IMR-90 (cell line): ENCODE data around the gene DMXL1. TPM values are rescaled to one million over a fixed set of nuclear protein-coding genes. Genes with fewer than 3 reads are reported as not detected.

Experiments used
- ATAC-seq: fragments of 200-7000 bp; cut with Tn5 transposase; 2 replicates; pipeline ENCODE4 v1.9.1; 2020; ENCODE audit warnings: low read depth, mild to moderate bottlenecking, moderate library complexity
- BruUV-seq: library from RNA; stranded (reverse); fragments of 400-500 nt; replicated peaks from 2 replicates; lab custom pipeline; 2021; lab: Mats Ljungman, UMichigan
- CTCF ChIA-PET: fragments of 300-600 bp; formaldehyde crosslinking; extraction: SDS; loops from one replicate; lab custom pipeline; 2021; ENCODE audit warnings: antibody characterized with exemption; lab: Yijun Ruan, JAX
- POLR2A ChIA-PET: fragments of 300-600 bp; sonication (Branson Sonifier 250); formaldehyde crosslinking; loops from one replicate; lab custom pipeline; 2022; ENCODE audit warnings: antibody characterized with exemption; ENCODE audit not compliant: unreplicated experiment; lab: Charles Lee
- DNase-seq: peaks from one replicate; pipeline ENCODE4 v3.0.0; 2013
- H2AFZ ChIP-seq: replicated peaks from 2 replicates; pipeline ENCODE3; 2013; ENCODE audit warnings: low read length, mild to moderate bottlenecking; ENCODE audit not compliant: poor library complexity
- H2AK5ac ChIP-seq: 2 replicates; pipeline ENCODE4 v1.6.1; 2013; ENCODE audit warnings: low read depth, low read length, inconsistent platforms
- H2AK9ac ChIP-seq: replicated peaks from 2 replicates; pipeline ENCODE3; 2013; ENCODE audit warnings: mild to moderate bottlenecking, low read depth, low read length, moderate library complexity; ENCODE audit not compliant: poor library complexity
- H2BK120ac ChIP-seq: 2 replicates; pipeline ENCODE4 v1.6.1; 2013; ENCODE audit warnings: low read depth, low read length, inconsistent platforms
- H2BK15ac ChIP-seq: 3 replicates; pipeline ENCODE4 v1.6.1; 2013; ENCODE audit warnings: low read depth, low read length, inconsistent platforms
- H2BK20ac ChIP-seq: 2 replicates; pipeline ENCODE4 v1.6.1; 2013; ENCODE audit warnings: low read depth, mild to moderate bottlenecking, inconsistent platforms, low read length, moderate library complexity
- H2BK5ac ChIP-seq: 2 replicates; pipeline ENCODE4 v1.6.1; 2013; ENCODE audit warnings: mild to moderate bottlenecking, low read depth, low read length, inconsistent platforms; ENCODE audit not compliant: poor library complexity, severe bottlenecking
- H3K14ac ChIP-seq: replicated peaks from 2 replicates; pipeline ENCODE4 v1.6.1; 2013; ENCODE audit warnings: low read depth, low read length, inconsistent platforms
- H3K18ac ChIP-seq: 2 replicates; pipeline ENCODE4 v1.6.1; 2013; ENCODE audit warnings: low read depth, low read length, control low read depth
- H3K23ac ChIP-seq: 2 replicates; pipeline ENCODE4 v1.6.1; 2013; ENCODE audit warnings: low read depth, low read length, inconsistent platforms
- H3K27ac ChIP-seq: 2 replicates; pipeline ENCODE4 v1.5.1; 2013; ENCODE audit warnings: mild to moderate bottlenecking, control low read depth, low read length; ENCODE audit not compliant: insufficient read depth
- H3K27me3 ChIP-seq: 2 replicates; pipeline ENCODE4 v1.6.1; 2013; ENCODE audit warnings: low read length; ENCODE audit not compliant: control insufficient read depth, insufficient read depth
- H3K36me3 ChIP-seq: 2 replicates; pipeline ENCODE4 v1.6.1; 2013; ENCODE audit warnings: low read length, mixed read lengths; ENCODE audit not compliant: control insufficient read depth, insufficient read depth
- H3K4ac ChIP-seq: 2 replicates; pipeline ENCODE4 v1.6.1; 2013; ENCODE audit warnings: low read depth, low read length, inconsistent platforms
- H3K4me1 ChIP-seq: 2 replicates; pipeline ENCODE4 v1.6.1; 2013; ENCODE audit warnings: low read length, mixed read lengths; ENCODE audit not compliant: control insufficient read depth, insufficient read depth
- H3K4me2 ChIP-seq: 2 replicates; pipeline ENCODE4 v1.6.1; 2013; ENCODE audit warnings: low read depth, mild to moderate bottlenecking, control low read depth, low read length, moderate library complexity
- H3K4me3 ChIP-seq: 2 replicates; pipeline ENCODE4 v1.5.1; 2013; ENCODE audit warnings: low read depth, mild to moderate bottlenecking, control low read depth, low read length, moderate library complexity; ENCODE audit not compliant: insufficient read depth
- H3K56ac ChIP-seq: 2 replicates; pipeline ENCODE4 v1.6.1; 2013; ENCODE audit warnings: low read length, inconsistent platforms; ENCODE audit not compliant: insufficient read depth; ENCODE audit errors: extremely low read depth
- H3K79me1 ChIP-seq, 2 experiments: 2 replicates each; pipeline ENCODE4 v1.6.1; 2013; ENCODE audit warnings: low read length in 2 of 2, inconsistent platforms in 1 of 2, low read depth in 1 of 2
- H3K9ac ChIP-seq: 2 replicates; pipeline ENCODE4 v1.6.1; 2013; ENCODE audit warnings: low read depth, low read length, control low read depth
- H3K9me1 ChIP-seq: 2 replicates; pipeline ENCODE4 v1.6.1; 2013; ENCODE audit warnings: low read length, inconsistent platforms; ENCODE audit not compliant: insufficient read depth
- H3K9me3 ChIP-seq: 2 replicates; pipeline ENCODE4 v1.6.1; 2013; ENCODE audit warnings: low read length; ENCODE audit not compliant: control insufficient read depth, insufficient read depth
- H4K20me1 ChIP-seq: 2 replicates; pipeline ENCODE4 v1.6.1; 2013; ENCODE audit warnings: low read length, inconsistent platforms; ENCODE audit not compliant: insufficient read depth
- H4K5ac ChIP-seq: 2 replicates; pipeline ENCODE4 v1.6.1; 2013; ENCODE audit warnings: mild to moderate bottlenecking, low read depth, low read length, control low read depth
- H4K8ac ChIP-seq, 2 experiments: 2 replicates each; pipeline ENCODE4 v1.6.1; 2013; ENCODE audit warnings: low read depth in 2 of 2, low read length in 2 of 2, control low read depth in 1 of 2, inconsistent platforms in 1 of 2
- H4K91ac ChIP-seq: 2 replicates; pipeline ENCODE4 v1.6.1; 2013; ENCODE audit warnings: low read depth, low read length, inconsistent platforms; ENCODE audit not compliant: insufficient read depth
- BHLHE40 ChIP-seq: fragments of 150-350 bp; IDR thresholded peaks from 2 replicates; pipeline ENCODE4 v1.6.1; 2016; ENCODE audit warnings: mild to moderate bottlenecking, low read depth, low read length
- CEBPB ChIP-seq: IDR thresholded peaks from 2 replicates; pipeline ENCODE4 v1.6.1; 2012; ENCODE audit warnings: low read depth, low read length, improper control_type of control experiment
- CHD1 ChIP-seq: IDR thresholded peaks from 2 replicates; pipeline ENCODE4 v1.6.1; 2012; ENCODE audit warnings: low read depth, low read length, improper control_type of control experiment
- CTCF ChIP-seq: conservative IDR thresholded peaks from 2 replicates; pipeline ENCODE4 v1.5.1; 2012; ENCODE audit warnings: mild to moderate bottlenecking, low read depth, low read length, improper control_type of control experiment
- ELK1 ChIP-seq: fragments of 150-350 bp; IDR thresholded peaks from 2 replicates; pipeline ENCODE4 v1.6.1; 2016; ENCODE audit warnings: low read depth, mild to moderate bottlenecking, low read length, moderate library complexity, borderline replicate concordance
- FOS ChIP-seq: fragments of 150-350 bp; IDR thresholded peaks from 2 replicates; pipeline ENCODE4 v1.6.1; 2016; ENCODE audit warnings: low read depth, low read length
- MAFK ChIP-seq: IDR thresholded peaks from 2 replicates; pipeline ENCODE4 v1.6.1; 2012; ENCODE audit warnings: low read depth, low read length, improper control_type of control experiment
- MAZ ChIP-seq: IDR thresholded peaks from 2 replicates; pipeline ENCODE4 v1.6.1; 2012; ENCODE audit warnings: low read depth, mild to moderate bottlenecking, low read length, improper control_type of control experiment, moderate library complexity, borderline replicate concordance
- MXI1 ChIP-seq: IDR thresholded peaks from 2 replicates; pipeline ENCODE4 v1.6.1; 2012; ENCODE audit warnings: low read depth, mild to moderate bottlenecking, low read length, moderate library complexity, borderline replicate concordance
- NFE2L2 ChIP-seq: fragments of 150-350 bp; IDR thresholded peaks from 2 replicates; pipeline ENCODE4 v1.6.1; 2016; ENCODE audit warnings: low read depth, mild to moderate bottlenecking, low read length
- POLR2A ChIP-seq: IDR thresholded peaks from 2 replicates; pipeline ENCODE4 v1.6.1; 2012; ENCODE audit warnings: mild to moderate bottlenecking, low read depth, low read length
- RAD21 ChIP-seq: IDR thresholded peaks from 2 replicates; pipeline ENCODE4 v1.6.1; 2012; ENCODE audit warnings: low read length, improper control_type of control experiment
- RCOR1 ChIP-seq: IDR thresholded peaks from 2 replicates; pipeline ENCODE4 v1.6.1; 2012; ENCODE audit warnings: mild to moderate bottlenecking, low read length, improper control_type of control experiment; ENCODE audit not compliant: insufficient replicate concordance
- RFX5 ChIP-seq: IDR thresholded peaks from 2 replicates; pipeline ENCODE4 v1.8.0; 2012; ENCODE audit warnings: low read depth, mild to moderate bottlenecking, low read length, moderate library complexity
- SMC3 ChIP-seq: fragments of 150-350 bp; IDR thresholded peaks from 2 replicates; pipeline ENCODE4 v1.6.1; 2016; ENCODE audit warnings: low read depth, mild to moderate bottlenecking, antibody characterized with exemption, low read length, moderate library complexity
- USF2 ChIP-seq: fragments of 150-350 bp; IDR thresholded peaks from 2 replicates; pipeline ENCODE4 v1.6.1; 2017; ENCODE audit warnings: mild to moderate bottlenecking, antibody characterized with exemption, low read length, low read depth
- dilution Hi-C: fragments of 300-500 bp; cut with HindIII; formaldehyde crosslinking; loops from one replicate; pipeline ENCODE4 v1.14.3; 2018; ENCODE audit warnings: low sequenced_read_pairs; ENCODE audit not compliant: unreplicated experiment
- in situ Hi-C: fragments of 300-500 bp; cut with MboI; formaldehyde crosslinking; loops from 3 replicates; pipeline ENCODE4 v1.14.3; 2019; ENCODE audit warnings: low sequenced_read_pairs, inconsistent platforms, mixed read lengths
- intact Hi-C: fragments of 100-400 bp; cut with micrococcal nuclease; formaldehyde crosslinking; loops from 2 replicates; pipeline ENCODE4 v1.10.0; 2022
- polyA plus RNA-seq, 3 experiments: library from polyadenylated mRNA; depleted of rRNA; stranded (reverse); fragments of >200 nt; gene quantifications; 2 replicates each; pipeline ENCODE4 v1.2.3, GENCODE V29; 2012; ENCODE audit warnings: low replicate concordance in 1 of 3
- total RNA-seq: library from RNA; depleted of rRNA; stranded (reverse); fragments of >200 nt; gene quantifications from 2 replicates; pipeline ENCODE4 v1.2.3, GENCODE V29; 2012

The DMXL1 gene
- total and polyA plus RNA-seq, 2 of the 4 experiments (the other 2 are of a cell fraction): 8.1 to 21.5 TPM

GRCh38 chr5:119200795-119201194 is 129.9 kb downstream of the DMXL1 start:
- no peak overlapping the region for H4K5ac ChIP-seq
- BruUV-seq: no TSS peak
- H3K36me3 ChIP-seq: peaks cover 11% of the 10 kb centered on the region
- H3K14ac ChIP-seq: no peak overlapping the region
- H3K4me2 ChIP-seq: no peak overlapping the region
- H3K4ac ChIP-seq: no peak overlapping the region
- dilution Hi-C loops (no loop called here), in situ Hi-C loops (no loop called here), intact Hi-C loops (no loop called here)
- H2AK9ac ChIP-seq: no peak overlapping the region
- H4K91ac ChIP-seq: no peak overlapping the region
- H3K56ac ChIP-seq: no peak overlapping the region
- H3K27me3 ChIP-seq: no peaks in the 10 kb centered on the region
- H3K9ac ChIP-seq: no peak overlapping the region
- no peak for TF ChIP-seq USF2
- TF ChIP-seq CTCF: no peak
- TF ChIP-seq CEBPB: no peak
- no peak for TF ChIP-seq POLR2A
- TF ChIP-seq ELK1: no peak
- TF ChIP-seq MAFK: no peak
- TF ChIP-seq NFE2L2: no peak
- TF ChIP-seq MAZ: no peak
- TF ChIP-seq CHD1: no peak
- TF ChIP-seq FOS: no peak
- no peak for TF ChIP-seq RCOR1
- TF ChIP-seq SMC3: no peak
- no peak for TF ChIP-seq RFX5
- TF ChIP-seq RAD21: no peak
- no peak for TF ChIP-seq BHLHE40
- TF ChIP-seq MXI1: no peak
- ATAC-seq: no peak; the same call in 1 of the 2 replicates
- no peak overlapping the region for H2BK5ac ChIP-seq
- no peak overlapping the region for H2AK5ac ChIP-seq
- H2BK15ac ChIP-seq: no peak overlapping the region
- no peak overlapping the region for H2AFZ ChIP-seq
- H3K4me1 ChIP-seq: no peaks in the 10 kb centered on the region
- no peak overlapping the region for H3K27ac ChIP-seq
- H3K9me3 ChIP-seq: no peaks in the 10 kb centered on the region; the same call in 1 of the 2 replicates
- H2BK120ac ChIP-seq: no peak overlapping the region
- no peak for DNase-seq
- H4K20me1 ChIP-seq: no peaks in the 10 kb centered on the region
- H3K18ac ChIP-seq: no peak overlapping the region
- no peak overlapping the region for H4K8ac ChIP-seq
- H3K79me1 ChIP-seq: no peaks in the 10 kb centered on the region
- no peak overlapping the region for H3K4me3 ChIP-seq
- H3K23ac ChIP-seq: no peak overlapping the region
- no peak overlapping the region for H2BK20ac ChIP-seq
- ChIA-PET POLR2A (no interaction called here), CTCF (no interaction called here)
- H3K9me1 ChIP-seq: no peaks in the 10 kb centered on the region
